NCI-H1092 treated with DMSO at 0.1 percent for 48 hours (cell line): Measurements from ENCODE around the gene KIF5A.
"Not testable (repeated sequence)": the region's sequence is repeated elsewhere in the genome, so short reads cannot be mapped to it uniquely, and the experiment has no call there.

Source experiments
- DNase-seq: peaks from one replicate; lab custom pipeline; 2025; lab: John Stamatoyannopoulos, UW

KIF5A gene

DNA sequence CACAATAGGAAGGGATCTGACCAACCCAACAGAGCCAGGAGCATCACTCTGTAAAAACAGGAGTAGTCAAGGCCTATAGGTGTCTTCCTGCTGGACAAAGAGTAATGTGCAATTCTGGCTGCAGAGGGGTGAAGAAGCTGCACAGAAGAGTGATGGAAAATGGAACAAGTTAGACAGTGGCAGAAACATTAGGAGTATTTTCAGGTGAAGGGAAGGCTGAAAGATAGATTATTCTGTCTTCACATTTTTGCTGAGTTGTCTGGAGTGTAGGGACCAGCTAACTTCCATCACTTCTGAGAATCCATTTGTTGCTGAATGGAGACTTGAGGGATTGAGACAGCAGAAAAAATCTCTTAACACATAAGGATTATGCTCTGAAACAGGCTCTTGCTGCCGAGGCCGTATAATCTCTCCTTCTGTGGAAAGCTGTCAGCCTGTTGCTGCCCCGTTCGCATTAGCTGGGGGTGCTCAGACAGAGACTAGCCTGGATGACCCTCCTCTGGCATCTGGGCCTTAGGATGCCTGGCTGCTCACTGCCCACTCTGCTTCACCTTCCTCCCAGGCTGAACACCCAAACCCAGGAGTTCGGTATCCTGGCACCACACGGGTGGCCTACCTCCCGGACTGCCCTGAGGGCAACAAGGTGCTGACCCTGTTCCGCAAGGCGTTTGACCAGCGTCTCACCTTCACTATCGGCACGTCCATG, 58.3 kb downstream of the KIF5A start:
- no peak for DNase-seq

DNA sequence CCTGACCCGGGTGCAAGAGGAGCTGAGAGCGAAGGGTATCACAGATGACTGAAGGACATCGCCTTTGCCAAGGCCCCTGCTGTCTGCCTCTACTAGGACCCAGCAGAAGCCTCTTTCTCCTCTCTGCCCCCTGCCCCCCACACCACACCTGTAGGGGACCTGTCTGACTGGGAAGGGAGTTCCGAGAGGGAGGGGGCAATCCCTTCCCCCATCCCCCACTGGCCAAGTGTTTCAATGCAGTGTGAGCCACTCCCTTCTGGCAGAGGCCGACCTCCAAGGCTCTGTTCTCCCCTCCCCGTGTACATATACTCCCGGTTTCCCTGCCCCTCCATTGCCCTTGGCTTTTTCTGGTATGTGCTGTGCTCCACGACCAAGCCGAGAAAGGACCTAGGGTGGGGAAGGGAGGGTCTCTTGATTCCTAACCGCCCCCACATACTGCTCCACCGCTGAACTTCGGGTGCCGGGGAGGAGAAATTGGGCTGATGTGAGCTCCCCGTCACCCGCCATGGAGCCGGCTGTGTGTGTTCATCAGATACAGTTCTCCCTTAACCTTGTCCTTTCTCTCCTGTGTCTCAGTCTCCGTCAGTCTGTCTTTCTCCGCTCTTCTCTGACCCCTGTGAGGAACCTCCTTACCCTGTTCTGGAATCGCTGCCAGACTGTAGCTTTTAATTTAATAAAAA, 59.4 kb downstream of the KIF5A start:
- DNase-seq = no peak

DNA sequence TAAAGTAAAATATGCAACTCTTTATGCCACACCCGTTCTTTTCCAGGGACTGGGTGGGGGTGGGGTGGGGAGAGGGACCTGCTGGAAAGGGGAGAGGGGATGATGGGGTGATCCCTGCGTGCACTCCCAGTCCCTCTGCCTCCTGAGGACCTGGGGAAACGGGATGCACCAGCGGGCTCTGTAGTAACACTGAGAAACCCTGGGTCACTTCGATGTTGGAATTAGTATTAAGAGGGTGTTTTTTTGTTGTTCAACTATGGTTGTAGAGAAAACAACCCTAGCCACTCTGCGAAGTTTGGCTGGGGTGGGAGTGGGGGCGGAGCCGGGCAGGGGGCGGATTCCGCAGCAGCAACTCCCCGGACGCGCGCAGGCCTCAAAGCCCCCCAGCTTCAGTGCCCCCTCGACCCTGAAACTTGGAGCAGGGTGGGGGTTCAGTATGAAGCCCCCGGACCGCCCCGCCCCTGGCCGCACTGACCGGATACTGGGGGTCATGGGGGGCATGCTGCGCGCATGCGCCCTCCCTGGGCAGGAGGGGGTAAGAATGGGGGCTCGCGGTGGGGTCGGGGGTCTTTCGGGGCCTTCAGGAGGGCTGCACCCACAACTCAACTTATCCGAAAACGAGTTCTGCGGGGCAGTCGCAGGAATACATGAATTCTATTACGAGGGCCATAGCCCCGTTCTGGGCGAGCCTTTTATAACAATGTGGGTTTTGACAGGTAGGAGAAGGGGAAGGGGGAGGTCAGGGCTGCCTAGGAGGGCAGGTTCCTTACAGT, 60.1 kb downstream of the KIF5A start:
- no peak for DNase-seq

DNA sequence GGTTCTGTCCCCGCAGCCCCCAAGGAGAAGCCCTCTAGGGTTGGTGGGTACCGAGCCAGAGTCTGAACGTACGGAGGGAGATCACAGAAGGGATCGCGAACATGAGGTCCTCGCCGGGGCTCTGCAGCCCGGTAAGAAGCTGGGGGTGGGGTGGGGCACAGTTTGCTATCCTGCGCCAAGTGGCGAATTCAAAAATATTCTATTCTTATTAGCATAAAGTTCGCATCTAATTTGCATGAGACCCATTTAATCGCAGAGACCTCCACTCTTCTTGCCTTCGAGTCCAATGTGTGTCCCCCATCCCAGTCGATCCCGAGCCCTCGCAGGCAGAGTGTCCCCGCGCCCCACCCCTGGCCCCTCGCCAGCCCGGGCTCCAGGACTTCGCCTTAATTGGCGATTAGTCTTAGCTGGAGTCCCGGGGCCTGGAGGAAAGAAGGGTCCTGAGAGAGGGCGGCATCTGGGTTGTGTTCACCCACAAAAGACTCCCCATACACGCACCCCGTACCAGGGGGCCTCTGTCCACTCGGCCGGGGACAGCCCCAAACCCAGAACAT, 60.8 kb downstream of the KIF5A start:
- DNase-seq = no peak

DNA sequence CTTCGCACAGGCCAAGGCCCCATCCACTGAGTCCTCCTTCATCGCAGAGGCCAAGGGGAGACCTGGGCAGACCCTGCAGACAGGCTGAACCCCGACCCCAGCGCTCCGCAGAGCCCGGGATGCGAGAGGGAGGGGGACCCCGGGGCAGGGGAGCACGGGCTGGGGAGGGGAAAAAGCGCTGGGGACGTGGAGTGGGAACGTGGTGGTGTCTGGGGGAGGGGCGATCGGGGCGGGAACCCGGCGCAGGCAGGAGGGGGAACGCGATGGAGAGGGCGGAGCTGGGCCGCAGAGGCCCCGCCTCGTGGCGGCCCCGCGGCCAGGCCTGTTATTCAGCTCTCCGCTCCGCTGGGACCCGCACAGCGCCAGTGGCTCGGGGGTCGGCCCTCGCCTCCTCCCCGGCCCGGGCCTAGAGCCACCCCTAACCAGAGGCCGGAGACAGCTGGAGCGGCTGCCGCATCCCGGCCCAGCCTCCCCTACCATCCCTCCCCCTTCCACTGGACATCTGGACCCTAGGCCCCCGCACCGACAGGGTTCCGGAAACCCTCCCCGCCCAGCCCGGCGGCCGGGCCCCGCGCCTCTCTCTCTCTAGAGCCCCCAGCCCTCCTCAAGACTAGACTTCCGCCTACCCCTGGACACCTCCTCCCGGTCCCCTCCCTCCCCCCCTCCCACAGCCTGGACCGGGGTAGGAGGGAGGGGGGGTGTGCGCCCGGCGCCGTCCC, 61.4 kb downstream of the KIF5A start, which contains the start of gene ARHGEF25:
ARHGEF25 (plus strand) TSS at position 328 of the 719 bp plus-strand sequence. CDS start 460 bp downstream, outside the sequence.
- peak; percentile 54 for DNase-seq

DNA sequence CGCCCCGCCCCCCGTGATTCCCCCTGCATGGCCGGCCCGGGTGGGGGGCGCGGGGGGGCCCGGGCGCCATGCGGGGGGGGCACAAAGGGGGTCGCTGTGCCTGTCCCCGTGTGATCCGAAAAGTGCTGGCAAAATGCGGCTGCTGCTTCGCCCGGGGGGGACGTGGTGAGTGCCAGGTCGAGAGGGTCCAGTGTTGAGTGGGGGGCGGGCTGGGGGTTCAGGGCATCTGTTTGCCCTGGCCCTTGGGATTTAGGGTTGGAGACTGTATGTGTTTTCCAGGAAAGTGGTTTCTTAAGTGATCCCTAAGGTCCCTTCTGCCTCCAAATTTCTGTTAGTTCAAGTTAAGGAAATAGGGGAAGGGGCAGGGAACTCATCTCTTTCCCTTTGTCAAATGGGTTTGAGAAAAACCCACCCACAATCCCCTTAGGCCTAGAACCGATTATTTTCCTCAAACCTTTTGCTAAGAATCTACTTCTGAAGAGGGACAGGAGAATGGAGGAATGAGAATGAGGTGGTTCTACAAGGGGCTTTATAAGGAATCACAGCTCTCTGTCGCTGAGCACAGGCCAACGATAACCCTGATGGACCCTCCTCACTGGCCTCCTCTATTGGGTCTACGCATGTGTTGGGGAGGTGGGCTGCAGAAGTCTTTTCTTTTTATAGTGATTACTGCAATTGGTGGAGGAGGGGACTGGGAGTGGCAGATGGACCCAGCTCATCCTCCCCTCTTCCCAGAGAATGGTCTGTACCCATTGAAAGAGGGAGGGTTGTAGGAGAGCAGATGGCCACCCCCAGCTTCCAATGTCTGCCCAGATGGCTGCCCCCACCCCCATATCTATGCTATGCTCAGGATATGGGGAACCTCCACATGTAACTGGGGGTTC, 62.2 kb downstream of the KIF5A start:
- no peak for DNase-seq

DNA sequence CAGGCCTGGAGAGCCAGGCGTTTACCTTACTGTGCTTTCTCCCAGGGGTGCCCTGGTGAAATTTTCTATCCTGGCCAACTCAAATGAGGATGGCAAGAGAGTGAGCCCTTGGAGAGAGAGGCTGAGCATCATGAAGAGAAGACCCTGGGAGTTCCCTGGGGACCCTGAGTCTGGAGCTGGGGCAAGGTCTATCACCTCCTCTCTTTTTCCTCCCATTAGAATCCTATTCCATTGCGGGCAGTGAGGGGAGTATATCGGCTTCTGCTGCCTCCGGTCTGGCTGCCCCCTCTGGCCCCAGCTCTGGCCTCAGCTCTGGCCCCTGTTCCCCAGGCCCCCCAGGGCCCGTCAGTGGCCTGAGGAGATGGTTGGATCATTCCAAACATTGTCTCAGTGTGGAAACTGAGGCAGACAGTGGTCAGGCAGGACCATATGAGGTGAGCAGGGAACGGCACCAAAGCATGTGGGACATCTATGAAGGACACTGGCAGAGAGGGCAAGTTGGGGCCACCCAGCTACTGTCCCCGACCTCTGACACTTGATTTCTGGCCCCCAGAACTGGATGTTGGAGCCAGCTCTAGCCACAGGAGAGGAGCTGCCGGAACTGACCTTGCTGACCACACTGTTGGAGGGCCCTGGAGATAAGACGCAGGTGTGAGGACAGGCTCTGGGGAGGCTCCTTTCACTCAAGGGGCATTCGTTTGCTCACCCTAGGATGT, 63.0 kb downstream of the KIF5A start:
- DNase-seq = no peak

DNA sequence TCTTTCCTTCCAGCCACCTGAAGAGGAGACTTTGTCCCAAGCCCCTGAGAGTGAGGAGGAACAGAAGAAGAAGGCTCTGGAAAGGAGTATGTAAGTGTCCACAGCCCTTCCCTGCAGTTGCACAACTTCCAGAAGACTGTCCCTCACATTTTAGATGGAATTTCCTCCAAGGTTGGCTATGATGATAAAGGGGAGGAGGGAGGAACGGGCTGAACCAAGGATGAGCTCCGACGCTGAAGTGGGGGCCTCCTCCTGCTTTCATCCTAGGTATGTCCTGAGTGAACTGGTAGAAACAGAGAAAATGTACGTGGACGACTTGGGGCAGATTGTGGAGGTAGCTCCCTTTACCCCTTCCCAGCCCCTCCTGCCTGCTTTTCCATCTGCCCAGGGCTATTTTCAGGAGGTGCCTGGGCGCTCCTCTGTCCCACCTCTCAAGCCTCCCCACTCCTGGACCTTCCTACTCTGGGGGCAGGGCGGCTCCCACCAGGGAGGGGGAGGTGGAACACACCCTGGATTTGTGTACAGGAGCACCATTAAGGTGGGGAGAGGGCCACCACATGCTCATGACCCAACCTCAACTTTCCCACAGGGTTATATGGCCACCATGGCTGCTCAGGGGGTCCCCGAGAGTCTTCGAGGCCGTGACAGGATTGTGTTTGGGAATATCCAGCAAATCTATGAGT, 63.7 kb downstream of the KIF5A start:
- no peak for DNase-seq

DNA sequence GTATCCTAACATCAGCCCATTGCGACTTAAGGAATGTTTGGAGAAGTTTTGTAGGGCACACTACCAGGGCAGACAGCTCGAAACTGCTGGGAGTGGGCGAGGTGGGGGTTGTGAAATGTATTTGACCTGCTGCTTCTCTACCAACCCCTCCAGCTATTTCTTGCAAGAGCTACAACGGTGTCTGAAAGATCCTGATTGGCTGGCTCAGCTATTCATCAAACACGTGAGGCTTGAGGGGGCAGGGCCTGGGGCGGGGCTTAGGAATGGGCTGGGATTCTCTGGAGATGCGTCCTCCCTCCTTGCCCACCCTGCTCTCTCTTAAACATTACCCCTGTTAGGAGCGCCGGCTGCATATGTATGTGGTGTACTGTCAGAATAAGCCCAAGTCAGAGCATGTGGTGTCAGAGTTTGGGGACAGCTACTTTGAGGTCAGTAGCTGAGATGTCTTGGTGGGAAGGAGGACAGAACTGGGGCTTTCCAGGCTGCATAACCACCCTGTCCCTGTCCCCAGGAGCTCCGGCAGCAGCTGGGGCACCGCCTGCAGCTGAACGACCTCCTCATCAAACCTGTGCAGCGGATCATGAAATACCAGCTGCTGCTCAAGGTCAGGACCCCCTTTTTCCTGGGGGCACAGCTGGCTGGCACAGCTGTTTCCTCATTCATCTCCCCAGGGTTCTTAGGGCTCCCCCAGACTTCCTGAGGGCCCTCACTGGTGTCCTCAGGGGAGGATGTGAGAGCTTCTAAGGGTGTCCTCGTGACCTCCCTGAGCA, 64.5 kb downstream of the KIF5A start:
- no peak for DNase-seq

DNA sequence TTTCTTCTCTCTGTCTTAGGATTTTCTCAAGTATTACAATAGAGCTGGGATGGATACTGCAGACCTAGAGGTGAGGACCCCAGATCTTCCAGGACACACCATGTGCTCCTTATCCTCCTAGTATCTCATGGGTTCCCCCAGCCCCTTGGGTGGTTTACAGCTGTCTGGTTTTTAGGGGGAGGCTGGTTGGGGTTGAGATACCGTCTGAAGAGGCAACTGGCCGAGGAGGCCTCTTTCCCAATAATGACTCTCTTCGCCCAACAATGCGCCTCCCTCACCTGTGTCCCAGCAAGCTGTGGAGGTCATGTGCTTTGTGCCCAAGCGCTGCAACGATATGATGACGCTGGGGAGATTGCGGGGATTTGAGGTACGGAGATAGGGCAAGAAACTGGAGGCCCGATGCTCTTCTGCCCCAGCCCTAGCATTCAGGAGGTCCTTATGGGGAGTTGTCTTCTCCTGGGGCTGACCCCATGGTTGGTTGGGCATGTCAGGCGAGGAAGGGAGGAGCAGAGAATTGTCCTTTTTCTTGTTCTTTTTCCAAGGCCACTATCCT, 65.2 kb downstream of the KIF5A start:
- no peak for DNase-seq

DNA sequence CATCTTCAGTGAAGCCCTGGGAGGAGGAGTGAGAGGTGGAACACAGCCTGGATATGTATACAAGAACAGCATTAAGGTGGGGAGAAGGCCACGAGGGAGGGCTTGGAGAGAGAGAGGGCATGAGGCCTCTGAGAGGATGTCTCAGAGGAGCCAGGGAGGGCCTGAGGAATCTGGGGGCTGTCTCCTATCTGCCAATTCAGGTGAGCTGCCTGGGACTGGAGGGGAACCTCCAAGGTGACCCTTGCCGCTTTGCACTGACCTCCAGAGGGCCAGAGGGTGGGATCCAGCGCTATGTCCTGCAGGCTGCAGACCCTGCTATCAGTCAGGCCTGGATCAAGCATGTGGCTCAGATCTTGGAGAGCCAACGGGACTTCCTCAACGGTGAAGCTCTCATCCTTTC, 65.8 kb downstream of the KIF5A start:
- no peak for DNase-seq

DNA sequence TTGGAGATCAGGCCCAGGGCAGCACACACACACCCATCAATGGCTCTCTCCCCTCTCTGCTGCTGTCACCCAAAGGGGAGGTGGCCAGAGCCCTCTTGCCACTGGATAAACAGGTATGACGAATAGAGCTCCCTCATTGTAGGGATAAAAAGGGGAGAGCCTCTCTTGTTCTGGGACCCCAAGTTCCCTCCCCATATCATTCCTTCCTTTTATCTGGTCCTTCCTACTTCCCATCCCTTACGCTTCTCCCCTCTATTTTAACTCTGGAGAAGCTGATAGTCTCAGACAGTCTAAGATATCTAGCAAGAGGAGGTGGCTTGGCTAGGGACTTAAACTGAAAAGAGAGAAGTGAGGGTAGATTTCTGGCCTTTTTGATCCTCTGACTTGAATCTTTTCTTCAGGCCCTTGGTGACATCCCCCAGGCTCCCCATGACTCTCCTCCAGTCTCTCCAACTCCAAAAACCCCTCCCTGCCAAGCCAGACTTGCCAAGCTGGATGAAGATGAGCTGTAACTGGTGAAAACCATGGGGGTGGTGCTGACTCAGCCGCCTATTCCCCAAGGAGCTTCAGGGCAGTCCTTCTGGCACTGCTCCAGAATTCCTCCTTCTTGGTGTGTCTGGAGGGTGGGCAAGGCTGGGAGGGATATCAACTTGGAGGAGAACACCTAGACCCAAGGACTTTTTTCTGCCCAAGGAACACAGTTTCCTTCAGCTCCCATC, 66.7 kb downstream of the KIF5A start:
- no peak for DNase-seq

DNA sequence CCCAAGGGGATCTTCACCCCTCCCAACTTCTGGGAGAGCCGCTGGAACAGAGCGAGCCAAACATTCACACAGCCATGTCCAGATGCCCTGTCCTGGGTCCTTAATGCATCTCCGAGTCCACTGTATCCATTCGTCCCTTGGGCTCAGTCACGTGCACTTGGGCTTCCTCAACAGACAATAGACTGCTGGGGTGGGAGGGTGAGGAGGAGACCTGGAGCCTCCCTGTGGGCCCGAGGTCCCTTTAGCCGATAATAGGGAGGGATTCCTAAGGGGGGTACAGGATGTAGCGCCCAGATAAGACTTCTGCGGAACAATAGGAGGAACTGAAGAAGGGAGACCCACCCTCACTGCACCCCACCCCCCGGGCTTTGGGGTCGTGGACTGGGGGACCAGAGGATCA, 68.1 kb downstream of the KIF5A start:
- no peak for DNase-seq

DNA sequence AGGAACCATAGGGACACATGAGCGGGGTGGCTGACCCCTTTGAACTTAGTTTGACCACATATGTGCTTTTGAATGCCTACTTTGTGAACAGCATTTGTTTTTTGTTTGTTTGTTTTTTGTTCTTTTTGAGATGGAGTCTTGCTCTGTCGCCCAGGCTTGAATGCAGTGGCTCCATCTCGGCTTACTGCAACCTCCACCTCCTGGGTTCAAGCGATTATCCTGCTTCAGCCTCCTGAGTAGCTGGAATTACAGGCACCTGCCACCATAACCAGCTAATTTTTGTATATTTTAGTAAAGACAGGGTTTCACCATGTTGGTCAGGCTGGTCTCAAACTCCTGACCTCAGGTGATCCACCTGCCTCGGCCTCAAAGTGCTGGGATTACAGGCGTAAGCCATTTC, 68.6 kb downstream of the KIF5A start:
- DNase-seq = not testable (repeated sequence)

DNA sequence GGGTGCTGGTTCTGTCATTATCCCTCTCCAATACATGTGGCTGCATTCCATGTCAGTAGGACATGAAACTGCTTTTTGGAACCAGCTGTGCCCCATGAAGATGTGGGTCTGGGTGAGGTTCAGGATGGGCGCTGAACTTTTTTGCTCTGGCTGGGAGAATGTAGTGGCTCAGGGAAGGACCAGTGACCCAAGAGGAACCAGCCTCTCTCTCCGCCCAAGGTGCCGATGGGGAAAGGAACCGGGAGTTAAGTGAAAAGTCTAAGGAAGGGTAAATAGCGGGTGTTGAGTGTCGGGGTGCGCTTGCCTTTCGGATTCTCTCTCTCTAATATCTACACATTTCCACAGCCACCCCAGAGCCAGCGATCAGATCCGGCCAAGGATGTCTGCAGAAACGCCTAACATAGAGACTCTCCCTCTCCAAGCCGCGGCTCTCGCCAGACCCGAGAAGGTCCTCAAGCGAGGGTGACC, 69.2 kb downstream of the KIF5A start:
- no peak for DNase-seq

DNA sequence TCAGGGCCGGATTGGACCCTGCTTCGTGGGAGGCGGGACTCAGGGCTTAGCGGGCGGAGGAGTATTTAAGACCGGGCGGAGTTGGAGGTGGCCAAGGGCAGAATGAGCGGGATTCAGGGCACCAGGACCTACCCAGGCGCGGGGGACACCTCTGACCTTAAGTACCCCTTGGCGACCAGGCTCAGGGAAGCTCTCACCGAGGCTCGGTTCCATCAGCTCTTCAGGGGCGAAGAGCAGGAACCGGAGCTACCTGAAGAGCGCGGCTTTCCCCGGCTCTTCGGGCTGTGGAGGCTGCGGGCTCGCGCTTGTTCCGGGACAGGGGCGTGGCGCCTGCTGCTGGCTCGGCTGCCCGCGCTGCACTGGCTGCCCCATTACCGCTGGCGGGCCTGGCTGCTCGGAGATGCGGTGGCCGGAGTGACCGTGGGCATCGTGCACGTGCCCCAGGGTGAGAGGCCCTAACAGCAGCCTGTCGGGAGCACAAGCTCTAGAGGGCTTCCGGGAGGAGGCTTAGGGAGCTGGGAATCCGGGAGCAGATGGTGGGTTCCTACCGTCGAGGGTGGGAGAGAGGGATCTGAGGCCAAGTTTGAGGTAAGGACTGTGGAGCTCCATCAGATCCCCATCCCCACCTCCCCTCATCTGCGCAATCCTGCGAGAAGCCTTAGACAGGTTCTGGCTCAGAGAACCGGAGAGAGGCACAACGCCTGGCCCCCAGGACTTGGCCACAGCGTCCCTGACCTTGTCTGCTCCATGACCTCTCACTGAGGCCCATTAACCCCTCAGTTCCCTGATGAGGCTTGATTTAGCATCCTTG, 69.8 kb downstream of the KIF5A start:
- no peak for DNase-seq
